ENCODE results near the gene CD302. TPM values are rescaled to one million over a fixed set of nuclear protein-coding genes. Genes with fewer than 3 reads are reported as not detected.

CD302 gene
- total RNA-seq, 1 donor from 2014 or later, result 0.41 TPM

- no peak for TF ChIP-seq CTCF (IDR thresholded peaks at IDR 0.05; ENCODE audit: insufficient read depth, low read depth, low read length)
- TF ChIP-seq EZH2 (IDR thresholded peaks at IDR 0.05; ENCODE audit: insufficient read depth, low read length), result no peak
- FAIRE-seq, result no peak
- H3K4me3 Mint-ChIP-seq (ENCODE audit: unreplicated experiment), result no peak overlapping the region
- no peak for DNase-seq (ENCODE audit: low read depth)
- peaks cover under 1% of the 10 kb centered on the region for H3K9me3 Mint-ChIP-seq (ENCODE audit: unreplicated experiment)
- H3K9ac ChIP-seq (ENCODE audit: low read length), result no peak overlapping the region
- peaks cover 6% of the 10 kb centered on the region for H4K20me1 ChIP-seq (ENCODE audit: insufficient read depth, low read length)
- H2AFZ ChIP-seq (ENCODE audit: low read depth, low read length), result no peak overlapping the region
- no peaks in the 10 kb centered on the region for H3K36me3 Mint-ChIP-seq (ENCODE audit: low read depth, unreplicated experiment)
- no peaks in the 10 kb centered on the region for H3K9me3 ChIP-seq (ENCODE audit: insufficient read depth, low read depth, low read length)
- peaks cover 9% of the 10 kb centered on the region for H3K4me1 Mint-ChIP-seq (ENCODE audit: low read depth, unreplicated experiment)
- no peak overlapping the region for H3K27ac Mint-ChIP-seq (ENCODE audit: unreplicated experiment)
- H3K4me2 ChIP-seq (ENCODE audit: low read length), result no peak overlapping the region
- no peak overlapping the region for H3K27ac ChIP-seq (ENCODE audit: low read depth, low read length)
- no peaks in the 10 kb centered on the region for H3K36me3 ChIP-seq (ENCODE audit: insufficient read depth, low read length)
- no peak overlapping the region for H3K4me3 ChIP-seq (ENCODE audit: insufficient read depth, low read depth, low read length)
- H3K27me3 ChIP-seq (ENCODE audit: insufficient read depth, low read length), result no peaks in the 10 kb centered on the region
- H3K27me3 Mint-ChIP-seq (ENCODE audit: low read depth, unreplicated experiment), result peaks cover 8% of the 10 kb centered on the region
- H3K79me2 ChIP-seq (ENCODE audit: insufficient read depth, low read length), result no peaks in the 10 kb centered on the region
- peaks cover 6% of the 10 kb centered on the region for H3K4me1 ChIP-seq (ENCODE audit: insufficient read depth, low read length)
Measured at GRCh38 chr2:159793326-159793725, 4.7 kb downstream of the CD302 start.

GRCh38 chr2:159792599-159792998 lies 5.4 kb downstream of the CD302 start:
- Mint-ChIP-seq H3K4me3 (ENCODE audit: unreplicated experiment) (no peak overlapping the region), H3K27ac (ENCODE audit: unreplicated experiment) (no peak overlapping the region), H3K27me3 (ENCODE audit: low read depth, unreplicated experiment) (peaks cover 7% of the 10 kb centered on the region), H3K4me1 (ENCODE audit: low read depth, unreplicated experiment) (peaks cover 9% of the 10 kb centered on the region), H3K9me3 (ENCODE audit: unreplicated experiment) (no peaks in the 10 kb centered on the region), H3K36me3 (ENCODE audit: low read depth, unreplicated experiment) (no peaks in the 10 kb centered on the region)
- no peak overlapping the region for H2AFZ ChIP-seq (ENCODE audit: low read depth, low read length)
- no peak overlapping the region for H3K27ac ChIP-seq (ENCODE audit: low read depth, low read length)
- TF ChIP-seq EZH2 (IDR thresholded peaks at IDR 0.05; ENCODE audit: insufficient read depth, low read length) (no peak), CTCF (IDR thresholded peaks at IDR 0.05; ENCODE audit: insufficient read depth, low read depth, low read length) (no peak)
- DNase-seq (ENCODE audit: low read depth) (no peak), FAIRE-seq (no peak)
- no peaks in the 10 kb centered on the region for H3K36me3 ChIP-seq (ENCODE audit: insufficient read depth, low read length)
- peaks cover 6% of the 10 kb centered on the region for H3K4me1 ChIP-seq (ENCODE audit: insufficient read depth, low read length)
- H3K4me2 ChIP-seq (ENCODE audit: low read length), result no peak overlapping the region
- H3K9ac ChIP-seq (ENCODE audit: low read length), result no peak overlapping the region
- H3K79me2 ChIP-seq (ENCODE audit: insufficient read depth, low read length), result no peaks in the 10 kb centered on the region
- no peaks in the 10 kb centered on the region for H3K9me3 ChIP-seq (ENCODE audit: insufficient read depth, low read depth, low read length)
- H4K20me1 ChIP-seq (ENCODE audit: insufficient read depth, low read length), result peaks cover 7% of the 10 kb centered on the region
- no peaks in the 10 kb centered on the region for H3K27me3 ChIP-seq (ENCODE audit: insufficient read depth, low read length)
- H3K4me3 ChIP-seq (ENCODE audit: insufficient read depth, low read depth, low read length), result no peak overlapping the region

GRCh38 chr2:159792036-159792435 lies 6.0 kb downstream of the CD302 start:
- Histone ChIP-seq H3K9ac (ENCODE audit: low read length) (no peak overlapping the region), H3K4me1 (ENCODE audit: insufficient read depth, low read length) (peaks cover 6% of the 10 kb centered on the region), H3K27ac (ENCODE audit: low read depth, low read length) (no peak overlapping the region), H3K79me2 (ENCODE audit: insufficient read depth, low read length) (no peaks in the 10 kb centered on the region), H3K9me3 (ENCODE audit: insufficient read depth, low read depth, low read length) (no peaks in the 10 kb centered on the region), H3K4me2 (ENCODE audit: low read length) (no peak overlapping the region), H3K4me3 (ENCODE audit: insufficient read depth, low read depth, low read length) (no peak overlapping the region), H3K27me3 (ENCODE audit: insufficient read depth, low read length) (no peaks in the 10 kb centered on the region), H4K20me1 (ENCODE audit: insufficient read depth, low read length) (peaks cover 7% of the 10 kb centered on the region), H2AFZ (ENCODE audit: low read depth, low read length) (no peak overlapping the region), H3K36me3 (ENCODE audit: insufficient read depth, low read length) (no peaks in the 10 kb centered on the region)
- Mint-ChIP-seq H3K36me3 (ENCODE audit: low read depth, unreplicated experiment) (no peaks in the 10 kb centered on the region), H3K27me3 (ENCODE audit: low read depth, unreplicated experiment) (peaks cover 3% of the 10 kb centered on the region), H3K9me3 (ENCODE audit: unreplicated experiment) (no peaks in the 10 kb centered on the region), H3K4me1 (ENCODE audit: low read depth, unreplicated experiment) (peaks cover 9% of the 10 kb centered on the region), H3K4me3 (ENCODE audit: unreplicated experiment) (peak overlapping the region; percentile 40), H3K27ac (ENCODE audit: unreplicated experiment) (no peak overlapping the region)
- no peak for DNase-seq (ENCODE audit: low read depth)
- no peak for FAIRE-seq
- TF ChIP-seq EZH2 (IDR thresholded peaks at IDR 0.05; ENCODE audit: insufficient read depth, low read length) (no peak), CTCF (IDR thresholded peaks at IDR 0.05; ENCODE audit: insufficient read depth, low read depth, low read length) (no peak)

All from astrocyte (in vitro differentiated cells and primary cell).